Measurements from ENCODE around the gene MALL. TPM values are rescaled to one million over a fixed set of nuclear protein-coding genes. Genes with fewer than 3 reads are reported as not detected.

Gene MALL
- total and polyA plus RNA-seq, 9 of the 15 experiments (the other 6 are each of a cell fraction or from before 2014, with no cell fraction given): 0.24 TPM; not detected in 8

DNA sequence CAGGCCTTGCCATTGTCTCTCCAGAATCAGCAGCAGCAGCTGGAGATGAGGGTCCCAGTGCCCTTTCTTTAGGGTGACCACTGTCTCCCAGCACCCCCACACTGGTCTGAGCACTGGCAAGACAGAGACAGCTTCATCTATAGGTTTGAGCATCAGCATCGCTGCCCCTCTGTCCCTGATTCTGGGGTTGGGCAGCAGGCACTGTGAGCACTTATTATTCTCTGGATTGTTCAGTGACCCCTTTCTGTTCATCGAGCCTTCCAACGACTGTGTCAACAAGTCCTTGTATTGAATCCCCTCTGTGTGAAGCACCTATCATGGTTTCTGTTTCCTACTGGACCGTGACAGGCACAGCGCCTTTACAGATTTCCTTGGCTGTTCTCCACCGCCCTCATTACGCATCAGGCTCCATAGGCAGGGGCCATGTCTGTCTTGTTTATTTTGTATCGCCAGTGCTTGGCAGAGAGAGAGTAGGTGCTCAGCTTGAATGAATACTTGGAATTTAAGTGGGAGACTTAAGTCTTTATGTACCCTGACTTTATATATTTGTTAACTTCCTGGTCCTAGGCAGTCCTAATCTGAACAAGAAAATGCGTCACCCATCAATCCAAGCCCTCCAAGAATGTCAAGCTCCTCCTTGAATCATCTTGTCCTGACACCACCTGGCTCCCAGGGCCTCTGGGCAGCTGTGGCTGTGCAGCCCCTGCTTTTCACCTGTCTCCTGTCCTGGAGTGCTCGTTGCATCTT, 11.4 kb downstream of the MALL start:
- in situ Hi-C loops (cut with MboI): no loop called here
- WGBS (ENCODE audit: insufficient coverage, low coverage, missing lambda C conversion rate): 2% methylated on average over 10 of the region's 10 CpGs
- no peak for ATAC-seq
- Histone ChIP-seq H3K4me3 (no peak overlapping the region), H3K4me2 (ENCODE audit: insufficient read depth, low read length) (no peak overlapping the region), H3K9me1 (ENCODE audit: control insufficient read depth, insufficient read depth, low read length) (no peaks in the 10 kb centered on the region), H3K4me1 (replicated peaks in 1 of 2; ENCODE audit: control insufficient read depth in 2 of 2, insufficient read depth in 2 of 2, low read length in 2 of 2) (no peaks in the 10 kb centered on the region), H3K27me3 (ENCODE audit: control insufficient read depth in 2 of 2, insufficient read depth in 2 of 2, low read length in 2 of 2) (no peaks in the 10 kb centered on the region; a peak in 1 of 5 replicates), H2AFZ (ENCODE audit: low read depth, low read length) (no peak overlapping the region), H3K9me3 (replicated peaks; ENCODE audit: control insufficient read depth, insufficient read depth, low read depth, low read length) (no peaks in the 10 kb centered on the region), H3K27ac (ENCODE audit: extremely low read depth, low read depth, low read length) (no peak overlapping the region), H3K36me3 (ENCODE audit: control insufficient read depth, insufficient read depth, low read length) (no peaks in the 10 kb centered on the region), H3K79me2 (ENCODE audit: control insufficient read depth, insufficient read depth, low read length) (no peaks in the 10 kb centered on the region), H3K9ac (ENCODE audit: insufficient read depth in 1 of 2, low read depth in 2 of 2, low read length in 2 of 2) (no peak overlapping the region), H4K20me1 (replicated peaks; ENCODE audit: control insufficient read depth, insufficient read depth, low read length) (no peaks in the 10 kb centered on the region; the same call in 1 of the 2 replicates)
- FAIRE-seq: no peak
- no peak for DNase-seq (ENCODE audit: extremely low read depth in 1 of 4, low spot score in 3 of 4)
- CTCF ChIA-PET (ENCODE audit: low intra/inter-chr PET ratio): no interaction called here
- BruUV-seq (replicated peaks): no TSS peak
- intact Hi-C loops (cut with micrococcal nuclease): no loop called here
- POLR2A ChIA-PET: interaction anchor here (0.5 kb wide), 1 partner anchor 548 kb away, joined by 3 read pairs; no protein-coding TSS in a partner anchor
- TF ChIP-seq, protein P1, sequence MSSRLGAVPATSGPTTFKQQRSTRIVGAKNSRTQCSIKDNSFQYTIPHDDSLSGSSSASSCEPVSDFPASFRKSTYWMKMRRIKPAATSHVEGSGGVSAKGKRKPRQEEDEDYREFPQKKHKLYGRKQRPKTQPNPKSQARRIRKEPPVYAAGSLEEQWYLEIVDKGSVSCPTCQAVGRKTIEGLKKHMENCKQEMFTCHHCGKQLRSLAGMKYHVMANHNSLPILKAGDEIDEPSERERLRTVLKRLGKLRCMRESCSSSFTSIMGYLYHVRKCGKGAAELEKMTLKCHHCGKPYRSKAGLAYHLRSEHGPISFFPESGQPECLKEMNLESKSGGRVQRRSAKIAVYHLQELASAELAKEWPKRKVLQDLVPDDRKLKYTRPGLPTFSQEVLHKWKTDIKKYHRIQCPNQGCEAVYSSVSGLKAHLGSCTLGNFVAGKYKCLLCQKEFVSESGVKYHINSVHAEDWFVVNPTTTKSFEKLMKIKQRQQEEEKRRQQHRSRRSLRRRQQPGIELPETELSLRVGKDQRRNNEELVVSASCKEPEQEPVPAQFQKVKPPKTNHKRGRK (tag; IDR thresholded peaks at IDR 0.05): no peak
- TF ChIP-seq CREB3 (tag; conservative IDR thresholded peaks at IDR 0.05; ENCODE audit: low read depth) (no peak), SMAD1 (IDR thresholded peaks at IDR 0.05; ENCODE audit: low read depth, low read length, partially characterized antibody) (no peak), ZBTB2 (IDR thresholded peaks at IDR 0.05) (no peak), ATF2 (CRISPR knock-in tag; IDR thresholded peaks at IDR 0.05) (no peak), RBM17 (IDR thresholded peaks at IDR 0.05; ENCODE audit: borderline replicate concordance, low read depth, low read length) (no peak), ARID3A (IDR thresholded peaks at IDR 0.05; ENCODE audit: borderline replicate concordance, low read depth, low read length) (no peak), HSF4 (CRISPR knock-in tag; IDR thresholded peaks at IDR 0.05; ENCODE audit: borderline replicate concordance) (no peak), POLR2B (IDR thresholded peaks at IDR 0.05; ENCODE audit: low read depth, partially characterized antibody) (no peak), CREM (IDR thresholded peaks at IDR 0.05; ENCODE audit: low read depth) (no peak), ZNF316 (IDR thresholded peaks at IDR 0.05) (no peak), SIN3A (IDR thresholded peaks at IDR 0.05; ENCODE audit: borderline replicate concordance in 2 of 2, control insufficient read depth in 1 of 2, low read depth in 2 of 2, low read length in 2 of 2) (no peak), MEIS2 (IDR thresholded peaks at IDR 0.05; ENCODE audit: partially characterized antibody) (no peak), POLR2AphosphoS2 (IDR thresholded peaks at IDR 0.05; ENCODE audit: low read length) (no peak), ZNF24 (IDR thresholded peaks at IDR 0.05) (no peak)
